GM12878 (cell line): ENCODE results near the gene HRH3. TPM values are rescaled to one million over a fixed set of nuclear protein-coding genes. Genes with fewer than 3 reads are reported as not detected.

Experiments
- ATAC-seq: fragments of 200-7000 bp; cut with Tn5 transposase; 3 replicates; pipeline ENCODE4 v1.9.1; 2020; ENCODE audit warnings: mild to moderate bottlenecking, moderate library complexity
- BruUV-seq: library from RNA; stranded (reverse); fragments of 400-500 nt; replicated peaks from 2 replicates; lab custom pipeline; 2021; lab: Mats Ljungman, UMichigan
- CTCF ChIA-PET: fragments of 300-600 bp; sonication (Branson Sonifier 250); formaldehyde crosslinking; extraction: SDS; loops from one replicate; lab custom pipeline; 2021; ENCODE audit warnings: inconsistent platforms; lab: Yijun Ruan, JAX
- POLR2A ChIA-PET: fragments of 350-600 bp; formaldehyde crosslinking; extraction: SDS; loops from one replicate; lab custom pipeline; 2021; ENCODE audit warnings: inconsistent platforms; lab: Charles Lee
- RAD21 ChIA-PET: fragments of 300-600 bp; sonication (Branson Sonifier 250); formaldehyde crosslinking; loops from one replicate; lab custom pipeline; 2023; ENCODE audit warnings: antibody characterized with exemption; ENCODE audit not compliant: unreplicated experiment; lab: Charles Lee
- SMC1A ChIA-PET: fragments of 300-600 bp; sonication (Branson Sonifier 250); formaldehyde crosslinking; loops from one replicate; lab custom pipeline; 2023; ENCODE audit not compliant: unreplicated experiment, uncharacterized antibody; lab: Charles Lee
- DNase-seq: peaks from one replicate; pipeline ENCODE4 v3.0.0-alpha.2; 2011; ENCODE audit warnings: low read depth, low spot score
- FAIRE-seq: peaks from 3 replicates; lab custom pipeline; 2011; peaks lifted over from hg19 to GRCh38; lab: Jason Lieb, UNC
- H2AFZ ChIP-seq: 2 replicates; pipeline ENCODE4 v1.6.0; 2011; ENCODE audit warnings: low read depth, low read length, control low read depth; ENCODE audit not compliant: control insufficient read depth
- H3K27ac ChIP-seq: 2 replicates; pipeline ENCODE4 v1.5.1; 2011; ENCODE audit warnings: control low read depth; ENCODE audit not compliant: control insufficient read depth, insufficient read depth
- H3K27me3 ChIP-seq, 2 experiments: replicated peaks in 1 of 2; 2 replicates each; pipeline versions ENCODE4 v1.6.0 to v1.6.1; 2011; ENCODE audit warnings: low read length in 1 of 2; ENCODE audit not compliant: control insufficient read depth in 2 of 2, insufficient read depth in 2 of 2
- H3K36me3 ChIP-seq, 2 experiments: 2 replicates each; pipeline ENCODE4 v1.5.1; 2011; ENCODE audit warnings: low read length in 1 of 2; ENCODE audit not compliant: control insufficient read depth in 2 of 2, insufficient read depth in 2 of 2
- H3K4me1 ChIP-seq: 2 replicates; pipeline ENCODE4 v1.6.1; 2011; ENCODE audit warnings: mild to moderate bottlenecking, low read length, moderate library complexity, mixed read lengths; ENCODE audit not compliant: control insufficient read depth, insufficient read depth
- H3K4me2 ChIP-seq: 2 replicates; pipeline ENCODE4 v1.6.0; 2011; ENCODE audit warnings: control low read depth; ENCODE audit not compliant: control insufficient read depth, insufficient read depth
- H3K4me3 ChIP-seq: fragments of 200-600 bp; sonication (generic); 2 replicates; pipeline ENCODE4 v1.5.1; 2016
- H3K79me2 ChIP-seq: 2 replicates; pipeline ENCODE4 v1.6.0; 2011; ENCODE audit warnings: low read length; ENCODE audit not compliant: control insufficient read depth, insufficient read depth
- H3K9ac ChIP-seq: 2 replicates; pipeline ENCODE4 v1.8.0; 2011; ENCODE audit warnings: low read length, control low read depth, mixed read lengths; ENCODE audit not compliant: control insufficient read depth, insufficient read depth
- H3K9me3 ChIP-seq: replicated peaks from 3 replicates; pipeline ENCODE4 v1.5.1; 2011; ENCODE audit warnings: mild to moderate bottlenecking, low read length; ENCODE audit not compliant: control insufficient read depth, insufficient read depth
- H4K20me1 ChIP-seq: 2 replicates; pipeline ENCODE4 v1.6.0; 2011; ENCODE audit not compliant: control insufficient read depth, insufficient read depth
- CBFB ChIP-seq: IDR thresholded peaks from 2 replicates; pipeline ENCODE4 v1.6.1; 2016; ENCODE audit warnings: antibody characterized with exemption, low read depth
- CHD1 ChIP-seq: IDR thresholded peaks from 2 replicates; pipeline ENCODE4 v1.6.1; 2012; ENCODE audit warnings: low read depth, low read length, improper control_type of control experiment
- GABPA ChIP-seq: IDR thresholded peaks from 2 replicates; pipeline ENCODE4 v1.6.1; 2014; ENCODE audit warnings: antibody characterized with exemption, low read depth, mild to moderate bottlenecking, inconsistent platforms
- MEF2B ChIP-seq: fragments of 450-650 bp; IDR thresholded peaks from 2 replicates; pipeline ENCODE4 v1.6.1; 2018; ENCODE audit warnings: mild to moderate bottlenecking, moderate library complexity; ENCODE audit not compliant: partially characterized antibody, poor library complexity, severe bottlenecking
- SKIL ChIP-seq: fragments of 450-650 bp; IDR thresholded peaks from 2 replicates; pipeline ENCODE4 v1.6.1; 2017; ENCODE audit warnings: mild to moderate bottlenecking, low read depth, inconsistent platforms; ENCODE audit not compliant: poor library complexity, severe bottlenecking
- SMC3 ChIP-seq: IDR thresholded peaks from 2 replicates; pipeline ENCODE4 v1.6.1; 2011; ENCODE audit warnings: low read length, improper control_type of control experiment, borderline replicate concordance
- SPI1 ChIP-seq: IDR thresholded peaks from 2 replicates; pipeline ENCODE4 v1.6.1; 2011; ENCODE audit warnings: low read depth, mild to moderate bottlenecking, low read length, moderate library complexity, borderline replicate concordance; ENCODE audit not compliant: insufficient read depth
- SREBF1 ChIP-seq: IDR thresholded peaks from 2 replicates; pipeline ENCODE4 v1.6.1; 2012; ENCODE audit warnings: mild to moderate bottlenecking, low read length
- SRF ChIP-seq, 2 experiments: IDR thresholded peaks; 2 replicates each; pipeline ENCODE4 v1.6.1; 2011; ENCODE audit warnings: low read depth in 2 of 2, low read length in 2 of 2, mild to moderate bottlenecking in 1 of 2, moderate library complexity in 1 of 2
- USF2 ChIP-seq: IDR thresholded peaks from 2 replicates; pipeline ENCODE4 v1.6.1; 2011; ENCODE audit warnings: low read depth, low read length, improper control_type of control experiment, borderline replicate concordance
- ZNF24 ChIP-seq: fragments of 450-650 bp; IDR thresholded peaks from 2 replicates; pipeline ENCODE4 v1.6.1; 2017; ENCODE audit warnings: antibody characterized with exemption, mild to moderate bottlenecking
- ZNF622 ChIP-seq: fragments of 450-650 bp; IDR thresholded peaks from 2 replicates; pipeline ENCODE4 v1.6.1; 2017; ENCODE audit warnings: mild to moderate bottlenecking, inconsistent platforms
- WGBS: methylation state at CpG from one replicate; pipeline ENCODE4 v1.1.6; 2016; ENCODE audit warnings: low lambda C conversion rate; ENCODE audit not compliant: insufficient replicate concordance, insufficient coverage; ENCODE audit errors: missing lambda C conversion rate; 5-methylcytosine and 5-hydroxymethylcytosine counted together
- in situ Hi-C: fragments of 300-500 bp; cut with MboI; formaldehyde crosslinking; loops from 9 replicates; pipeline ENCODE4 v1.14.3; 2018; ENCODE audit warnings: mixed read lengths
- intact Hi-C: fragments of 100-400 bp; cut with micrococcal nuclease; formaldehyde crosslinking; loops from one replicate; pipeline ENCODE4 v1.14.2; 2022; ENCODE audit not compliant: unreplicated experiment
- polyA plus RNA-seq, 11 experiments: library from polyadenylated mRNA; depleted of rRNA in 4 of 11; unstranded in 6 of 11; stranded (reverse) in 5 of 11; fragments of >200 nt; fragmentation: Nextera tagmentation in 4 of 11; fragmentation: Illumina TruSeq in 1 of 11; extraction: Ambion mirVana in 4 of 11; extraction: Trizol in 1 of 11; gene quantifications; 1 replicate in 1 of 11; 2 replicates in 10 of 11; pipeline versions ENCODE4 v1.2.1 to v1.2.3, GENCODE V29; 2011 to 2016; ENCODE audit warnings: inconsistent platforms in 2 of 11, missing spikeins in 2 of 11, low read depth in 1 of 11
- total RNA-seq, 4 experiments: library from RNA; depleted of rRNA in 3 of 4; stranded (reverse); fragments of >200 nt in 3 of 4; fragmentation: Illumina TruSeq in 1 of 4; extraction: Trizol in 1 of 4; gene quantifications; 2 replicates each; pipeline versions ENCODE4 v1.2.1 to v1.2.3, GENCODE V29; 2013 to 2021

Gene HRH3
- total and polyA plus RNA-seq, 10 of the 15 experiments (the other 5 are each of a cell fraction or from before 2014, with no cell fraction given) = not detected

GRCh38 chr20:62231292-62231691 lies 11.2 kb upstream of the HRH3 start:
- in situ Hi-C loops (no loop called here), intact Hi-C loops (no loop called here)
- Histone ChIP-seq H4K20me1 (no peaks in the 10 kb centered on the region), H2AFZ (no peak overlapping the region), H3K27ac (no peak overlapping the region), H3K9ac (no peak overlapping the region), H3K4me2 (no peak overlapping the region), H3K79me2 (no peaks in the 10 kb centered on the region), H3K4me1 (no peaks in the 10 kb centered on the region), H3K9me3 (no peaks in the 10 kb centered on the region; the same call in 2 of the 3 replicates), H3K27me3 (no peaks in the 10 kb centered on the region), H3K36me3 (no peaks in the 10 kb centered on the region), H3K4me3 (no peak overlapping the region)
- DNase-seq (no peak), ATAC-seq (no peak), FAIRE-seq (no peak)
- ChIA-PET CTCF (interaction anchor here (0.5 kb wide), 1 partner anchor 106 kb away, joined by 4 read pairs; no protein-coding TSS in a partner anchor), POLR2A (interaction anchor here (0.6 kb wide), 1 partner anchor 43 kb away, joined by 4 read pairs; no protein-coding TSS in a partner anchor), SMC1A (no interaction called here), RAD21 (no interaction called here)
- 32% methylated on average over 6 of the region's 6 CpGs for WGBS
- TF ChIP-seq SRF (IDR thresholded peaks at IDR 0.05; ENCODE audit: low read depth in 2 of 2, low read length in 2 of 2) (no peak), SPI1 (no peak), USF2 (no peak)
- no TSS peak for BruUV-seq

DNA sequence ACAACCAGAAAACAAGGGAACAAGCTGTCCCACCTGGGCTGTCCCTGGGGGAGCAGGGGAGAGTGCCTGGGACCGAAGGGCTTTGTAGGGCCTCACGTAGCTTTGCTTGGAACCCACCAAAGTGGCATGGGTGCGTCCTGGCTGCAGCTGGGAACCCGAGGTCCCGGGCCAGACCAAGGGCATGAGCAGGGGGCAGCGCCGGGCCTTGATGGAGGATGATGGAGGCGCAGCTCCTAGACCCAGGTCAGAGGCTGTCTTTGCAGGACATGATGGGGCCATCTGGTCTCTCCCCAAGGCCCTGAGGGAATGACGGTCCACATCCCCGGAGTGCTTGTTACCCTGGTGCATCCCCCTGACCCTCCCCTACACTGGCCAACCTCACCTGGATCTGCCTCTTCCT lies 10.6 kb upstream of the HRH3 start:
- RAD21 ChIA-PET = no interaction called here
- FAIRE-seq (no peak), ATAC-seq (no peak), DNase-seq (no peak)
- H3K9me3 ChIP-seq = no peaks in the 10 kb centered on the region; the same call in 2 of the 3 replicates
- H3K36me3 ChIP-seq = no peaks in the 10 kb centered on the region
- intact Hi-C loops = no loop called here
- no peak overlapping the region for H3K27ac ChIP-seq
- 70% methylated on average over 10 of the region's 10 CpGs for WGBS
- H3K79me2 ChIP-seq = no peaks in the 10 kb centered on the region
- CTCF ChIA-PET = no interaction called here
- H2AFZ ChIP-seq = no peak overlapping the region
- no peaks in the 10 kb centered on the region for H3K4me1 ChIP-seq
- H3K27me3 ChIP-seq = no peaks in the 10 kb centered on the region; a peak in 1 of 4 replicates
- no peak overlapping the region for H3K4me2 ChIP-seq
- SMC1A ChIA-PET = no interaction called here
- in situ Hi-C loops = no loop called here
- no peak overlapping the region for H3K4me3 ChIP-seq
- H3K9ac ChIP-seq = no peak overlapping the region
- no TSS peak for BruUV-seq
- POLR2A ChIA-PET = no interaction called here
- H4K20me1 ChIP-seq = no peaks in the 10 kb centered on the region
- TF ChIP-seq CHD1 (no peak), CBFB (no peak), SMC3 (no peak), ZNF622 (no peak), MEF2B (no peak), GABPA (no peak), SREBF1 (no peak), ZNF24 (no peak), SKIL (no peak)
